ELR (cell line): ENCODE measurements around the gene VAT1L.
A peak's percentile ranks its signal among the peaks of the same experiment; 100 is the strongest.

Source experiments
- DNase-seq: peaks from one replicate; pipeline ENCODE4 v3.0.0-alpha.2; 2015; ENCODE audit warnings: low read depth

Gene VAT1L, protein sequence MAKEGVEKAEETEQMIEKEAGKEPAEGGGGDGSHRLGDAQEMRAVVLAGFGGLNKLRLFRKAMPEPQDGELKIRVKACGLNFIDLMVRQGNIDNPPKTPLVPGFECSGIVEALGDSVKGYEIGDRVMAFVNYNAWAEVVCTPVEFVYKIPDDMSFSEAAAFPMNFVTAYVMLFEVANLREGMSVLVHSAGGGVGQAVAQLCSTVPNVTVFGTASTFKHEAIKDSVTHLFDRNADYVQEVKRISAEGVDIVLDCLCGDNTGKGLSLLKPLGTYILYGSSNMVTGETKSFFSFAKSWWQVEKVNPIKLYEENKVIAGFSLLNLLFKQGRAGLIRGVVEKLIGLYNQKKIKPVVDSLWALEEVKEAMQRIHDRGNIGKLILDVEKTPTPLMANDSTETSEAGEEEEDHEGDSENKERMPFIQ

GRCh38 chr16:77788181-77789084, at the start of gene VAT1L:
TSS of gene VAT1L (plus strand) at chr16:77788564. CDS start at chr16:77788683, 119 bp downstream.
- DNase-seq, result peak; percentile 34

GRCh38 chr16:77738706-77739558, 49.4 kb upstream of the VAT1L start:
- no peak for DNase-seq

DNA sequence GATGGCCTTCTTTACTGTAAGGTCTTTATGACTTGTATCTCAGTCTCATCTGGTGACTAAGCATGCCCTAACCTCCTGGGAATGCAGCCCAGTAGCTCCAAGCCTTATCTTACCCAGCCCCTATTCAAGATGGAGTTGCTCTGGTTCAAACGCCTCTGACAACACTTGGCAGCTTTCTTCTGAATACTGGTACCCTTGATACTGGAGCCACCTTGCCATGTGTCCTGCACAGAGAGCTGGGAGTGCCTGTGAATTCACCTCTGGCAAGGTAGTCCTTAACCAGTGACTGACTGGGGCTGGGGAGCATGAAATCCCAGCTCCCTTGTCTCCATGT, 48.8 kb upstream of the VAT1L start:
- peak; percentile 30 for DNase-seq

GRCh38 chr16:77744141-77744540, 44.2 kb upstream of the VAT1L start:
- no peak for DNase-seq

- DNase-seq, result no peak
Measured at GRCh38 chr16:77745972-77746371, 42.4 kb upstream of the VAT1L start.

- DNase-seq, result no peak
Measured at GRCh38 chr16:77748421-77749005, 39.9 kb upstream of the VAT1L start.

GRCh38 chr16:77749415-77749814, 38.9 kb upstream of the VAT1L start:
- no peak for DNase-seq

GRCh38 chr16:77758046-77758445, 30.3 kb upstream of the VAT1L start:
- no peak for DNase-seq

DNA sequence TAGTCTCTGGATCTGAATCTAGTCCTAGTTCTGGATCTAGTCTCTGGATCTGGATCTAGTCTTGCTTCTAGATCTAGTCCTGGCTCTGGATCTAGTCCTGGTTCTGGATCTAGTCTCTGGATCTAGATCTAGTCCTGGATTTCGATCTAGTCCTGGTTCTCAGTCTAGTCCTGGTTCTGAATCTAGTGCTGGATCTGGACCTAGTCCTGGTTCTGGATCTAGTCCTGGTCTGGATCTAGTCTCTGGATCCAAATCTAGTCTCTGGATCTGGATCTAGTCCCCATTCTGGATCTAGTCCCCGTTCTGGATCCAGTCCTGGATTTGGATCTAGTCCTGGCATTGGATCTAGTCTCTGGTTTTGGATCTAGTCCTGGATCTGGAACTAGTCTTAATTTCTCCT, 29.9 kb upstream of the VAT1L start:
- DNase-seq, result no peak

DNA sequence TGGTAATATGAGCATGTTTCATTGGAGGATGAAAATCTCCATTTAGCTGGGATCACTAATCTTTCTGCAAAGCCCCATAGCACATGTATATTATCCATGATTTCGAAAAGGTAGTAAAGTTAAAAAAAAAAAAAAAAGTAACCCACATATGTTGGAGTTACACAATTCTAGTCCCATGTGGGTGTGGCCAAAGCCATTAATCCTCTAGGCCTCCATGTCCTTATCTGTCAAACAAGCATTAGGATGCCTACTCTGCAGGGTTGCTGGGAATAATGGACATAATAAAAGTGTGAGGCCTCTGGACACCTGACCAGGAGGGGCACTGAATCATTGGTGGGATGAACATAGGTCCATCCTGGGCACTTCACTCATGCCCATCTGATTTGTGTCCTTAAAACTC, 29.2 kb upstream of the VAT1L start:
- DNase-seq, result no peak

DNA sequence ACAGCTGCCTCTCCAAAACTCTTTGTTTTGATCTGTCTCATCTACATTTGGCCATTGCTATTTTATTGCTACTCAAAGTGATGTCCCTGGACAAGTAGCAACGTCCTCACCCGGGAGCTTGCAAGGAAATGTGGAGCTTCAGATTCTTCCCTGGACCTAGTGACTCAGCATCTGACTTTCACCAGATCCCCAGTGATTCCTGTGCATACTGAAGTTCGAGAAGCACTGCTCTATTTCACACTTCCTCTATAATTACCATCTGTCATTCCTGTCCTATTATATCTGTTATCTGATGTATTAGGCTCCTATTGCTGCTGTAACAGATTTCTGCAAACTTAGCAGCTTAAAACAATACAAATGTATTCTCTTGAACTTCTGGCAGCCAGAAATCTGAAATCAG, 28.5 kb upstream of the VAT1L start:
- DNase-seq, result no peak

GRCh38 chr16:77760800-77761199, 27.6 kb upstream of the VAT1L start:
- peak; percentile 18 for DNase-seq

DNA sequence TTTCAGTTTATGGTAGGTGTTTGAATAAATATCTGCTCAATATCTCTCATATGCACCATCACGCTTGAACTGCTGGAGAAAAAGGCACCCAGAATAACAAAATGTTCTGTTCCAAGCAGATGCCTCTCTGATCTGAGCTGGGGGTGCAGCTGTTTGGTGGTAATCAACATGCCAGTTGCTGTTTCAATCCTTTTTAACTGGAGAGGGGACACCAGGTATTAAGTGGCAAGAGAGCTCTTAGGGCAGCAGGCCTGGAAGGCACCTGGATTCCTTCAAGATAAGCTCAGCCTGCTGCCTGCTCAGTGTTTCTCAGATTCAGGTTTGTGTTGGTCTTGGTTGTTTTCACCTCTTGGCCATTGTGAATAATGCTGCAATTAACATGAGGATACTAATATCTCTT, 27.2 kb upstream of the VAT1L start:
- DNase-seq, result no peak

DNA sequence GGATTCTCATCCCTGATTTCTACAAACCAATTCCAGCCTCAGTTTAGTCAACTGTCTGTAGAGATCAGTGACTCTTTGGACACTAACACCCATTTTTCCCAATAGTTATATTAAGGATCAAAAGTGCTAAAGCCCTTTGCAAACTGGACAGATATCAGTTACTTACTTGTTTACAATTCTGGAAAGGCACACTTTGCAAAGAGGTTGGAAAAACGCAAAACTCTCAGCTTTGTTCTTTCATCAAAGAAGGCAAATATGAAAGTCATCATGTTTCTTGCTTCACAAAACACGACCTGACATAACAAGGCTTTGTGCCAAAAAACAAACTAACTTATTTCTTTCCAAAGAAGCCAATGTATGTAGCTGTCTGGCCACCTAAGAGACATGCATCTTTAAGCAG, 26.1 kb upstream of the VAT1L start:
- DNase-seq, result no peak

DNA sequence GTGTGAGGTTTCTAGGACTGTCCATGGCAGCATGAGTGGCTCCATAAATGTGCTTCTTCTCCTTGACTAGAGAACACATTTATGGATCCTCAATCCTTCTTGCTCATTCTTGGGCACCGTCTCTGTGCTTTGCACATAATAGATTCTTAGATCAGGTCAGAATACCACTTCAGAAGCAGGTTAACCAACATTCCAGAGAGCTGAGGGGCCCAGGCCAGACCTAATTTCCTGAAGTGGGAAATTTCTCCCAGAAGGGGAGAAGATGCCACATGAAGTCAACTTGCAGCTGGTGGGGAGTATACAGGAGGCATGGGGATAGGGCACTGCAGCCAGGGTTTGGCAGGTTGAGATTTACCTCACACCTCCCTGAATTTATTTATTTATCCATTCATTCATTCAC, 24.4 kb upstream of the VAT1L start:
- no peak for DNase-seq

DNA sequence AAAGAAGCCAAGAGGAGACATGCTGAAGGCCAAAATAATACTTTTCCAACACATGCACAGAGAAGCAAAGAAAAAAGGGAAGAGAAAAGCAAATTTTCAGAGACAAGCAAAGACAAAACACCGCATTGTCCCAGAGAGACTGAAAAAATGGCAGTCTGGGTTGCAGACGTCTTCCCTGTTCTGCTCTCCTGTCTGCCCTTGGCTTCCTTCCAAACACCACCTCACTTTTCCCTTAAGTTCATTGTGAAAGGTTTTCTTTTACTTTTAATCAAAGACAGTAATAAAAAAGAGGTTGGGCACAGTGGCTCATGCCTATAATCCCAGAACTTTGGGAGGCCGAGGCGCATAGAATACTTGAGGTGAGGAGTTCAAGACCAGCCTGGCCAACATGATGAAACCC, 21.2 kb upstream of the VAT1L start:
- DNase-seq, result no peak

DNA sequence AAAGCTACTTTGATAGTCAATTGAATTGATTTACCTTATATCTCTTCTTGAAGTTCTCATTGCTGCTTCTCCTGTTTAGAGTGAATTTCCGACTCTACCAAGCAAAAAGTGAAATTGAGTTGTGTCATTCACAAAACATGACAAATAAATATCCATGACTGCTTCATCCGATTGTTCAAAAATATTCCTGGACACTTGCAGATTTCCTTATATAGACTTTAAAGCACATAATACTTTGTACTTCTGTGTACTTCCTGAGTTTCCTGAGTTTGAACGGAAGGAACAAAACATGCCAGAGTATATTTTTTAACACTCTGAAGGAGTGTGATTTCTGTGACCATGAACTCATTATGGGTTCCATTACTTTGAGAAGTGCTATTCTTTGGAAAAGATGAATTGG, 20.5 kb upstream of the VAT1L start:
- no peak for DNase-seq

GRCh38 chr16:77775911-77776909, 12.2 kb upstream of the VAT1L start:
- DNase-seq, result peak; percentile 32

- no peak for DNase-seq
Measured at GRCh38 chr16:77777745-77778144, 10.6 kb upstream of the VAT1L start.

DNA sequence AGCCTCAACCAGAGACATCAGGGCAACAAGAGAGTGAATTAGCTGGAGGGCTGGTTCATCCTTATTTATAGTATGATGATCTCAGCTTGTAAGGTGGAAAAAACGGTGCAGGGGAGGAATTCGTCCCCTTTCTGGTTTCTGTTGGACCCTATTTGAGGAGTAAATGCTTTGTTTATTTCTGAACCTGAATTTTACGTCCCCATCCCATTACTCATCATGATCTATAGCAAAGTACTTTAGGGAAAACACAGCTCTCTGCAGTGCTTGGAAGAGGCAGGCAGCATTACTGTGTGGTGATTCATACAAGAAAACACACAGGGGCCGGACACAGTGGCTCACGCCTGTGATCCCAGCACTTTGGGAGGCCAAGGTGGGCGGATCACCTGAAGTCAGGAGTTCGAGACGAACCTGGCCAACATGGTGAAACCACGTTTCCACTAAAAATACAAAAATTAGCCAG, 8.0 kb upstream of the VAT1L start:
- peak; percentile 85 for DNase-seq

- no peak for DNase-seq
Measured at GRCh38 chr16:77781091-77781490, 7.3 kb upstream of the VAT1L start.
